Caco-2 (cell line): ENCODE measurements around the gene VCAN. TPM values are rescaled to one million over a fixed set of nuclear protein-coding genes. Genes with fewer than 3 reads are reported as not detected.

Source experiments
- BruUV-seq: library from RNA; stranded (reverse); fragments of 400-500 nt; replicated peaks from 2 replicates; lab custom pipeline; 2021; lab: Mats Ljungman, UMichigan
- CTCF ChIA-PET: fragments of 300-600 bp; sonication (Branson Sonifier 250); formaldehyde crosslinking; loops from one replicate; lab custom pipeline; 2022; ENCODE audit warnings: antibody characterized with exemption; lab: Charles Lee
- POLR2A ChIA-PET: fragments of 300-600 bp; sonication (Branson Sonifier 250); formaldehyde crosslinking; loops from one replicate; lab custom pipeline; 2022; ENCODE audit warnings: antibody characterized with exemption; lab: Charles Lee
- DNase-seq, 2 experiments: peaks; one replicate each; pipeline versions ENCODE4 v3.0.0 to v3.0.0-alpha.2; 2020 to 2022
- H3K27me3 ChIP-seq: replicated peaks from 2 replicates; pipeline ENCODE4 v1.6.0; 2011; ENCODE audit warnings: low read length; ENCODE audit not compliant: control insufficient read depth, insufficient read depth
- H3K36me3 ChIP-seq: 2 replicates; pipeline ENCODE4 v1.5.1; 2011; ENCODE audit warnings: low read length; ENCODE audit not compliant: control insufficient read depth, insufficient read depth
- H3K4me1 ChIP-seq: fragments of 250-450 bp; sonication (Bioruptor Pico); 2 replicates; pipeline ENCODE4 v1.5.1; 2020; ENCODE audit warnings: mild to moderate bottlenecking
- H3K4me3 ChIP-seq: 2 replicates; pipeline ENCODE4 v1.5.1; 2011; ENCODE audit warnings: low read depth, mild to moderate bottlenecking, control low read depth, low read length
- H3K9me3 ChIP-seq: fragments of 250-450 bp; sonication (Bioruptor Pico); 2 replicates; pipeline ENCODE4 v1.5.1; 2020; ENCODE audit warnings: mild to moderate bottlenecking, moderate library complexity
- H3K27ac Mint-ChIP-seq: one replicate; pipeline ENCODE4 v1.8.0; 2022; ENCODE audit warnings: mixed read lengths; ENCODE audit not compliant: unreplicated experiment
- H3K27me3 Mint-ChIP-seq: one replicate; pipeline ENCODE4 v1.8.0; 2022; ENCODE audit warnings: mixed read lengths; ENCODE audit not compliant: insufficient read depth, unreplicated experiment
- H3K36me3 Mint-ChIP-seq: one replicate; pipeline ENCODE4 v1.8.0; 2022; ENCODE audit warnings: mild to moderate bottlenecking, mixed read lengths; ENCODE audit not compliant: insufficient read depth, unreplicated experiment
- H3K4me1 Mint-ChIP-seq: one replicate; pipeline ENCODE4 v1.8.0; 2022; ENCODE audit warnings: low read depth, mixed read lengths; ENCODE audit not compliant: unreplicated experiment
- H3K4me3 Mint-ChIP-seq: one replicate; pipeline ENCODE4 v1.8.0; 2022; ENCODE audit warnings: mild to moderate bottlenecking, moderate library complexity, mixed read lengths; ENCODE audit not compliant: unreplicated experiment
- H3K9me3 Mint-ChIP-seq: one replicate; pipeline ENCODE4 v1.8.0; 2022; ENCODE audit warnings: mixed read lengths; ENCODE audit not compliant: unreplicated experiment
- intact Hi-C: fragments of 100-400 bp; cut with micrococcal nuclease; formaldehyde crosslinking; loops from one replicate; pipeline ENCODE4 v1.10.0; 2022; ENCODE audit not compliant: unreplicated experiment
- total RNA-seq: library from RNA; stranded (reverse); gene quantifications from 2 replicates; pipeline ENCODE4 v1.2.3, GENCODE V29; 2022
- TF ChIP-seq, protein P1 (sequence below), 2 experiments: fragments of 200-600 bp in 1 of 2; IDR thresholded peaks; 1 replicate in 1 of 2; 2 replicates in 1 of 2; pipeline versions ENCODE4 v1.5.1 to v1.8.0; 2011 to 2022; ENCODE audit warnings: antibody characterized with exemption in 1 of 2, control low read depth in 1 of 2, inconsistent platforms in 1 of 2, low read depth in 1 of 2, low read length in 1 of 2, mild to moderate bottlenecking in 1 of 2, moderate library complexity in 1 of 2; ENCODE audit not compliant: insufficient read depth in 1 of 2, severe bottlenecking in 1 of 2, unreplicated experiment in 1 of 2

Gene VCAN
- total RNA-seq, 1 experiment from 2014 or later = 27.4 TPM

DNA sequence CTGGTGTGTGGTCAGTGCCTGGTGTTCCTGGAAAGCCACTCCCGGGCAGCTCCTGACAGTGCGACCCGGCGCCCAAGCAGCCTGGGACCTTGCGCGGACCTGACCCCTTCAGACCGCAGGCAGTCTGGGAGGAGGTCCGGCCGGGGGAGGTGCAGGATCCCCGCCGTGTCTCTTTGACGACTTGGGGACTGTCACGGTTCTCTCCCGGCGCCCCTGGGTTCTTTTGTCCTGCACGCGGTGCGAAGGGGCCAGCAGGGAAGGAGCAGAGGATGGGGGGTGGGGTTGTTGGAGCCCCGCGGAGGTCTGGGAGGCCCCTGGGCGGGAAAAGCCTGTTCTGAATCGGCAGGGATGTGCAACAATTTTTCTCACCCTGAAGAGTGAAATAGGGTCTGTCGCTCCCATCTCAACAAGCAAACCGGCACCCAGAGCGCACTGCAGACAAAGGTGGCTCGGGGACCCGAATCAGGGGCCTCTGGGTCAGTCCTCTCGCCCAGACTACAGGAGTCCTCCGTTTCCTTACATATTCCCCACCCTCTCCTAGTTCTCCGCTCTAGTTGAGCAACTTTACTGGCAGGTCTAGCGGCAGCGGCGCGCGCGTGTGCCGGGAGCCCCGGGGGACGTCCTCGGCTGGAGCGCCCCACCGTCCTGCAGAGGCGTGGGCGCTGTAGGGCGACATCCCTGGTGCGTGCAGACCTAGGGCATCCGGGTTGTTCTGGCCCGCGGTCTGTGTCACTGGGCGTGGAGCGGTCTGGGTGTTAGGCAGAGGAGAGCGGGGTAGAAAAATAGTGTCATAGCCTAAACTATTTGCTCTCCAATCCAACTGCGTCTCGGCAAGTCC is 1.2 kb downstream of the VCAN start:
- H3K27ac Mint-ChIP-seq = peak overlapping the region; percentile 53
- peaks cover 30% of the 10 kb centered on the region for H3K4me1 Mint-ChIP-seq

DNA sequence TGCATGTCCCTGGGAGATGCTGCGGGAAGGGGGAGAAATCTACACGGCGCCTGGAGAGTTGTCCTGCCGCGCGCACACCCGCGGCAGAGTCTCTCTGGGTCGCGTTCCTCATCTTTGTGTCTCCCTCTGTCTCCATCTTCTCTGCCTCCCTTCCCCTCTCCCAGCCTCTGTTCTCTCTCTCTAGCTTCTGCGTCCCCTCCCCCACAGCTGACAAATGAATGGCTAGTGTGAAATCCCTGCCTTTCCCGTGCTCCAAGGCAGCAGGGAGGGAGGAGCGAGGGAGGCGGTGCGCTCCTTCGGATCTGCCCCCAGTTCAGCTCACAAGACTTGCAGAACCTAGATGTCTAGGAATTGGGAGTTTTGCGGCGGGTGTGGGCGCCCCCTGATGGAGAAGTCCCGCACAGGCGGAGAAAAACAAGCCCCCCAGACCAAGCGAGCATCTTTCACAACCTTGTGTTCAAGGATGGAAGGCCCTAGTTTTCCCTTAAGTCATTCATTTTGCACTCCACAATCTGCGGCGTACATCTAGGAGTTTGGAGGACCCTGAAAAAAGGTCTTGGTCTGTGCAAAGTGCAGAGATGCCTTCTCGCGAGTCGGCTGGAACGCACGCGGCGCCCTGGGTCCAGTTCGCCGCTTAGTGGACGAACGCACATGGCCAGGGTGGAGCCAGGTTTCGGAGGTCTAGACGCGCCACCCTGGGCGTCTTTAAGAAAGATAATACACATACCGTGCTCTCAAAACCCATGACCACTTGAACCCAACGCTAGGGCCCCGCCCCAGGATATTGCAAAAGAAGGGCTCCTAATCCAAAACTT is 2.0 kb downstream of the VCAN start:
- Mint-ChIP-seq H3K36me3 (peaks cover 15% of the 10 kb centered on the region), H3K4me1 (peaks cover 30% of the 10 kb centered on the region), H3K4me3 (peak overlapping the region; percentile 83), H3K9me3 (no peaks in the 10 kb centered on the region), H3K27ac (peak overlapping the region; percentile 53), H3K27me3 (peaks cover 7% of the 10 kb centered on the region)
- TF ChIP-seq, protein P1, sequence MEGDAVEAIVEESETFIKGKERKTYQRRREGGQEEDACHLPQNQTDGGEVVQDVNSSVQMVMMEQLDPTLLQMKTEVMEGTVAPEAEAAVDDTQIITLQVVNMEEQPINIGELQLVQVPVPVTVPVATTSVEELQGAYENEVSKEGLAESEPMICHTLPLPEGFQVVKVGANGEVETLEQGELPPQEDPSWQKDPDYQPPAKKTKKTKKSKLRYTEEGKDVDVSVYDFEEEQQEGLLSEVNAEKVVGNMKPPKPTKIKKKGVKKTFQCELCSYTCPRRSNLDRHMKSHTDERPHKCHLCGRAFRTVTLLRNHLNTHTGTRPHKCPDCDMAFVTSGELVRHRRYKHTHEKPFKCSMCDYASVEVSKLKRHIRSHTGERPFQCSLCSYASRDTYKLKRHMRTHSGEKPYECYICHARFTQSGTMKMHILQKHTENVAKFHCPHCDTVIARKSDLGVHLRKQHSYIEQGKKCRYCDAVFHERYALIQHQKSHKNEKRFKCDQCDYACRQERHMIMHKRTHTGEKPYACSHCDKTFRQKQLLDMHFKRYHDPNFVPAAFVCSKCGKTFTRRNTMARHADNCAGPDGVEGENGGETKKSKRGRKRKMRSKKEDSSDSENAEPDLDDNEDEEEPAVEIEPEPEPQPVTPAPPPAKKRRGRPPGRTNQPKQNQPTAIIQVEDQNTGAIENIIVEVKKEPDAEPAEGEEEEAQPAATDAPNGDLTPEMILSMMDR (IDR thresholded peaks at IDR 0.05; ENCODE audit: insufficient read depth in 1 of 2, low read depth in 1 of 2, low read length in 1 of 2, severe bottlenecking in 1 of 2, unreplicated experiment in 1 of 2) = peak; percentile 57 to 68
- intact Hi-C loops = loop anchor here (1.0 to 5.0 kb wide), 7 partner anchors 41 to 1121 kb away; partner anchors contain the start of genes TMEM167A and XRCC4
- DNase-seq = peak; percentile 78 to 81
- Histone ChIP-seq H3K36me3 (no peaks in the 10 kb centered on the region), H3K9me3 (no peaks in the 10 kb centered on the region), H3K27me3 (no peaks in the 10 kb centered on the region), H3K4me1 (peaks cover 25% of the 10 kb centered on the region), H3K4me3 (peak overlapping the region; percentile 50)
- CTCF ChIA-PET = interaction anchor here (0.5 to 0.6 kb wide), 2 partner anchors 944 to 1109 kb away, joined by 3 read pairs; no protein-coding TSS in a partner anchor
- BruUV-seq = TSS peak; percentile 76
- POLR2A ChIA-PET = interaction anchor here (0.6 kb wide), 1 partner anchor 425 kb away, joined by 3 read pairs; no protein-coding TSS in a partner anchor

More for the DNA sequence above, 1.2 kb downstream of the VCAN start:
- H3K9me3 Mint-ChIP-seq = no peaks in the 10 kb centered on the region
- peak overlapping the region; percentile 50 for H3K4me3 ChIP-seq
- DNase-seq = peak; percentile 34 to 40
- TF ChIP-seq, protein P1 (IDR thresholded peaks at IDR 0.05; ENCODE audit: insufficient read depth in 1 of 2, low read depth in 1 of 2, low read length in 1 of 2, severe bottlenecking in 1 of 2, unreplicated experiment in 1 of 2) = no peak
- H3K4me3 Mint-ChIP-seq = peak overlapping the region; percentile 83
- peaks cover 15% of the 10 kb centered on the region for H3K36me3 Mint-ChIP-seq
- ChIA-PET CTCF (interaction anchor here (0.6 kb wide), 1 partner anchor 1108 kb away, joined by 3 read pairs; no protein-coding TSS in a partner anchor), POLR2A (interaction anchor here (0.6 kb wide), 1 partner anchor 424 kb away, joined by 3 read pairs; no protein-coding TSS in a partner anchor)
- no peaks in the 10 kb centered on the region for H3K9me3 ChIP-seq
- H3K27me3 ChIP-seq = no peaks in the 10 kb centered on the region
- no peaks in the 10 kb centered on the region for H3K36me3 ChIP-seq
- peaks cover 25% of the 10 kb centered on the region for H3K4me1 ChIP-seq
- peaks cover 7% of the 10 kb centered on the region for H3K27me3 Mint-ChIP-seq
- intact Hi-C loops = loop anchor here (2.0 to 5.0 kb wide), 5 partner anchors 40 to 1120 kb away; partner anchors contain the start of genes TMEM167A and XRCC4
- no TSS peak for BruUV-seq
